OCI-LY3 (cell line): ENCODE measurements around the gene DPYSL3.

Experiments
- CTCF ChIP-seq: fragments of 200-600, 300-600 bp; sonication (generic); IDR thresholded peaks from 2 replicates; pipeline ENCODE4 v1.5.1; 2014; ENCODE audit warnings: antibody characterized with exemption, low read length, low read depth
- EZH2phosphoT487 ChIP-seq: fragments of 200-600 bp; shearing (Covaris generic); IDR thresholded peaks from 2 replicates; pipeline ENCODE4 v1.6.1; 2018; ENCODE audit warnings: antibody characterized with exemption, mixed run types, low read depth

- TF ChIP-seq CTCF (no peak), EZH2phosphoT487 (no peak)
These were observed 127.1 kb downstream of the DPYSL3 start for GRCh38 chr5:147382776-147383175.
